NCI-H748 (cell line): Measurements from ENCODE around the gene TLE5.

Source experiments
- DNase-seq: peaks from one replicate; lab custom pipeline; 2025; ENCODE audit not compliant: unreplicated experiment; lab: John Stamatoyannopoulos, UW

Gene TLE5

GRCh38 chr19:3003046-3003445 is 59.2 kb downstream of the TLE5 start:
- DNase-seq = no peak
